NT2/D1 (cell line): ENCODE data around the gene GPR37L1.

Experiments used
- SUZ12 ChIP-seq: IDR thresholded peaks from 2 replicates; pipeline ENCODE4 v1.6.1; 2011; ENCODE audit not compliant: insufficient read length, insufficient read depth; ENCODE audit errors: extremely low read depth
- YY1 ChIP-seq: IDR thresholded peaks from 2 replicates; pipeline ENCODE4 v1.6.1; 2011; ENCODE audit not compliant: insufficient read length, insufficient read depth
- ZNF274 ChIP-seq: IDR thresholded peaks from 2 replicates; pipeline ENCODE4 v1.6.1; 2011; ENCODE audit warnings: mild to moderate bottlenecking, low read depth, low read length

- TF ChIP-seq SUZ12, result no peak
- no peak for TF ChIP-seq ZNF274
- no peak for TF ChIP-seq YY1
These were observed 6.4 kb upstream of the GPR37L1 start for GRCh38 chr1:202116287-202116686.
